ENCODE data around the gene RIPOR3.

DNA sequence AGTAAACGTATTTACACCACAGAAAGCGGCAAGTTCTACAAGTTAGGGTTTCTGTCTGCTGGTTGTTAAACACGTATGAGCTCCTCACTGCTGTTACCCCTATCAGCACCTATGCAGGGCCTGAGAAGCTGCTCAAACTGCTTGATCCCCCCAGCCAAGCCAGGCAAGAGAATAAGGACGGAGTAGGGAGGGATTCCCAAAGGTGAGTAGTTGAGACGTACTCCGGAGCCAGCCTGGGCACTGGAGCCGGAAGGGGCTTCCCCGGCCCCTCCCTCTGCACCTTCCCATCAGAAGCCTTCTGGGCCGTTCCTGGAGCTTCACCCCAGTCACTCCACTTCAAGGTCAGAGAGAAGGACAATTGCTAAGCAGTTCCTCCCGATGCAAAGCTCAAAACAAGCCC is 58.0 kb downstream of the RIPOR3 start:
- TF ChIP-seq, protein P1, sequence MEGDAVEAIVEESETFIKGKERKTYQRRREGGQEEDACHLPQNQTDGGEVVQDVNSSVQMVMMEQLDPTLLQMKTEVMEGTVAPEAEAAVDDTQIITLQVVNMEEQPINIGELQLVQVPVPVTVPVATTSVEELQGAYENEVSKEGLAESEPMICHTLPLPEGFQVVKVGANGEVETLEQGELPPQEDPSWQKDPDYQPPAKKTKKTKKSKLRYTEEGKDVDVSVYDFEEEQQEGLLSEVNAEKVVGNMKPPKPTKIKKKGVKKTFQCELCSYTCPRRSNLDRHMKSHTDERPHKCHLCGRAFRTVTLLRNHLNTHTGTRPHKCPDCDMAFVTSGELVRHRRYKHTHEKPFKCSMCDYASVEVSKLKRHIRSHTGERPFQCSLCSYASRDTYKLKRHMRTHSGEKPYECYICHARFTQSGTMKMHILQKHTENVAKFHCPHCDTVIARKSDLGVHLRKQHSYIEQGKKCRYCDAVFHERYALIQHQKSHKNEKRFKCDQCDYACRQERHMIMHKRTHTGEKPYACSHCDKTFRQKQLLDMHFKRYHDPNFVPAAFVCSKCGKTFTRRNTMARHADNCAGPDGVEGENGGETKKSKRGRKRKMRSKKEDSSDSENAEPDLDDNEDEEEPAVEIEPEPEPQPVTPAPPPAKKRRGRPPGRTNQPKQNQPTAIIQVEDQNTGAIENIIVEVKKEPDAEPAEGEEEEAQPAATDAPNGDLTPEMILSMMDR (IDR thresholded peaks at IDR 0.05), result no peak
- TF ChIP-seq POLR2A (IDR thresholded peaks at IDR 0.05), result no peak
